ENCODE measurements around the gene TCP1. TPM values are rescaled to one million over a fixed set of nuclear protein-coding genes. Genes with fewer than 3 reads are reported as not detected.

The TCP1 gene
- total and polyA plus RNA-seq, 2 of the 8 experiments (the other 6 are each of a cell fraction or from before 2014, with no cell fraction given) = 117 to 348 TPM

- TF ChIP-seq CHD2 (IDR thresholded peaks at IDR 0.05; ENCODE audit: low read length) (no peak), ATF2 (IDR thresholded peaks at IDR 0.05; ENCODE audit: low read length) (no peak), TEAD4 (IDR thresholded peaks at IDR 0.05; ENCODE audit: low read depth, low read length) (no peak), CBX8 (IDR thresholded peaks at IDR 0.05; ENCODE audit: borderline replicate concordance, low read depth, low read length) (no peak), BCL11A (IDR thresholded peaks at IDR 0.05; ENCODE audit: low read depth in 2 of 2, low read length in 2 of 2) (no peak), EZH2 (IDR thresholded peaks at IDR 0.05; ENCODE audit: low read depth, low read length, severe bottlenecking) (no peak)
Measured at GRCh38 chr6:159804504-159804903, 15.1 kb upstream of the TCP1 start (continued).
